B cell (primary cell): ENCODE data around the gene TBCEL. TPM values are rescaled to one million over a fixed set of nuclear protein-coding genes. Genes with fewer than 3 reads are reported as not detected.

Experiments used
- ATAC-seq: fragments of 200-7000 bp; cut with Tn5 transposase; one replicate; pipeline ENCODE4 v1.10.0; 2021; ENCODE audit warnings: low read depth, mild to moderate bottlenecking, moderate number of reproducible peaks, moderate library complexity
- CTCF ChIA-PET: fragments of 350-600 bp; sonication (Branson Sonifier 250); formaldehyde crosslinking; loops from one replicate; lab custom pipeline; 2021; ENCODE audit warnings: antibody characterized with exemption, inconsistent platforms; lab: Charles Lee
- POLR2A ChIA-PET: fragments of 350-600 bp; sonication (Branson Sonifier 250); formaldehyde crosslinking; loops from one replicate; lab custom pipeline; 2021; ENCODE audit warnings: antibody characterized with exemption; lab: Charles Lee
- DNase-seq: peaks from one replicate; pipeline ENCODE4 v3.0.0; 2013
- H2AFZ ChIP-seq: 2 replicates; pipeline ENCODE4 v1.6.1; 2012; ENCODE audit warnings: mild to moderate bottlenecking, low read depth, low read length; ENCODE audit not compliant: insufficient read depth, poor library complexity, severe bottlenecking
- H3K27ac ChIP-seq, 2 donors: 1 replicate in 1 of 2; 2 replicates in 1 of 2; pipeline ENCODE4 v1.5.1; 2012 to 2013; ENCODE audit warnings: low read length in 2 of 2, mild to moderate bottlenecking in 2 of 2, moderate library complexity in 1 of 2
- H3K27me3 ChIP-seq, 4 experiments: fragments of 200-600 bp in 1 of 4; sonication (generic) in 1 of 4; replicated peaks in 1 of 4; 1 replicate in 2 of 4; 2 replicates in 2 of 4; pipeline versions ENCODE4 v1.6.1 to v1.7.0; 2013 to 2016; ENCODE audit warnings: low read length in 3 of 4, mild to moderate bottlenecking in 2 of 4, mixed read lengths in 1 of 4, moderate library complexity in 1 of 4; ENCODE audit not compliant: insufficient read depth in 4 of 4, control insufficient read depth in 3 of 4; ENCODE audit errors: control extremely low read depth in 1 of 4
- H3K36me3 ChIP-seq, 2 experiments: replicated peaks in 1 of 2; 1 replicate in 1 of 2; 2 replicates in 1 of 2; pipeline versions ENCODE4 v1.6.1 to v1.7.1; 2013; ENCODE audit warnings: low read length in 1 of 2; ENCODE audit not compliant: insufficient read depth in 2 of 2, control insufficient read depth in 1 of 2; ENCODE audit errors: control extremely low read depth in 1 of 2, extremely low read depth in 1 of 2
- H3K4me1 ChIP-seq, 2 donors: fragments of 200-600 bp in 1 of 2; sonication (generic) in 1 of 2; 1 replicate in 1 of 2; 2 replicates in 1 of 2; pipeline versions ENCODE4 v1.5.1 to v1.6.1; 2013 to 2017; ENCODE audit warnings: low read length in 2 of 2; ENCODE audit not compliant: control insufficient read depth in 2 of 2, insufficient read depth in 2 of 2
- H3K4me2 ChIP-seq: replicated peaks from 2 replicates; pipeline ENCODE3; 2012; ENCODE audit warnings: mild to moderate bottlenecking, low read depth, low read length; ENCODE audit not compliant: poor library complexity, severe bottlenecking
- H3K4me3 ChIP-seq, 5 experiments: fragments of 200-600 bp in 1 of 5; sonication (generic) in 1 of 5; 1 replicate in 3 of 5; 2 replicates in 2 of 5; pipeline versions ENCODE4 v1.5.1 to v1.7.0; 2011 to 2016; ENCODE audit warnings: low read length in 4 of 5, mild to moderate bottlenecking in 4 of 5, low read depth in 2 of 5, control low read depth in 1 of 5, moderate library complexity in 1 of 5; ENCODE audit not compliant: insufficient read depth in 1 of 5; ENCODE audit errors: control extremely low read depth in 1 of 5, extremely low read depth in 1 of 5
- H3K79me2 ChIP-seq: fragments of 200-600 bp; sonication (generic); one replicate; pipeline ENCODE4 v1.6.0; 2016; ENCODE audit warnings: low read length; ENCODE audit not compliant: control insufficient read depth, insufficient read depth
- H3K9ac ChIP-seq: fragments of 200-600 bp; sonication (generic); 2 replicates; pipeline ENCODE4 v1.6.1; 2017; ENCODE audit warnings: mild to moderate bottlenecking, low read length, moderate library complexity
- H3K9me3 ChIP-seq, 3 donors: one replicate each; pipeline versions ENCODE4 v1.6.1 to v1.7.1; 2013; ENCODE audit warnings: low read length in 2 of 3; ENCODE audit not compliant: control insufficient read depth in 2 of 3, insufficient read depth in 1 of 3; ENCODE audit errors: control extremely low read depth in 1 of 3
- H4K20me1 ChIP-seq: 2 replicates; pipeline ENCODE4 v1.6.0; 2012; ENCODE audit warnings: mild to moderate bottlenecking, low read length; ENCODE audit not compliant: insufficient read depth, control insufficient read depth, poor library complexity, severe bottlenecking
- H3K27ac Mint-ChIP-seq: one replicate; pipeline ENCODE4 v1.8.0; 2021; ENCODE audit warnings: mixed read lengths
- H3K27me3 Mint-ChIP-seq: one replicate; pipeline ENCODE4 v1.8.0; 2021; ENCODE audit warnings: mixed read lengths
- H3K4me1 Mint-ChIP-seq: one replicate; pipeline ENCODE4 v1.8.0; 2021; ENCODE audit warnings: mixed read lengths
- H3K4me3 Mint-ChIP-seq: one replicate; pipeline ENCODE4 v1.8.0; 2021; ENCODE audit warnings: mixed read lengths
- H3K9me3 Mint-ChIP-seq: one replicate; pipeline ENCODE4 v1.8.0; 2022; ENCODE audit warnings: mixed read lengths; ENCODE audit not compliant: insufficient read depth
- CTCF ChIP-seq: fragments of 200-600 bp; IDR thresholded peaks from one replicate; pipeline ENCODE4 v1.8.0; 2022; ENCODE audit warnings: antibody characterized with exemption, mild to moderate bottlenecking
- EZH2 ChIP-seq: IDR thresholded peaks from 2 replicates; pipeline ENCODE4 v1.6.1; 2012; ENCODE audit warnings: borderline replicate concordance, low read depth, mild to moderate bottlenecking, moderate library complexity, low read length; ENCODE audit not compliant: insufficient read depth, poor library complexity, severe bottlenecking
- WGBS: methylation state at CpG from one replicate; pipeline ENCODE4 v1.1.5; 2013; ENCODE audit warnings: missing lambda C conversion rate; ENCODE audit not compliant: insufficient coverage; 5-methylcytosine and 5-hydroxymethylcytosine counted together
- intact Hi-C: fragments of 100-400 bp; cut with micrococcal nuclease; formaldehyde crosslinking; loops from one replicate; pipeline ENCODE4 v1.10.0; 2022
- polyA plus RNA-seq: library from polyadenylated mRNA; depleted of rRNA; stranded (reverse); fragments of >200 nt; gene quantifications from 2 replicates; pipeline ENCODE4 v1.2.3, GENCODE V29; 2012
- total RNA-seq, 2 donors: library from RNA; stranded (reverse); fragments of 120-200 nt in 1 of 2; gene quantifications; 1 replicate in 1 of 2; 2 replicates in 1 of 2; pipeline versions ENCODE4 v1.2.3 to v1.2.4, GENCODE V29; 2013 to 2022

Gene TBCEL
- total and polyA plus RNA-seq, 2 donors (not counting 1 experiment from before 2014, with no cell fraction given) = 3.5 to 22.8 TPM

DNA sequence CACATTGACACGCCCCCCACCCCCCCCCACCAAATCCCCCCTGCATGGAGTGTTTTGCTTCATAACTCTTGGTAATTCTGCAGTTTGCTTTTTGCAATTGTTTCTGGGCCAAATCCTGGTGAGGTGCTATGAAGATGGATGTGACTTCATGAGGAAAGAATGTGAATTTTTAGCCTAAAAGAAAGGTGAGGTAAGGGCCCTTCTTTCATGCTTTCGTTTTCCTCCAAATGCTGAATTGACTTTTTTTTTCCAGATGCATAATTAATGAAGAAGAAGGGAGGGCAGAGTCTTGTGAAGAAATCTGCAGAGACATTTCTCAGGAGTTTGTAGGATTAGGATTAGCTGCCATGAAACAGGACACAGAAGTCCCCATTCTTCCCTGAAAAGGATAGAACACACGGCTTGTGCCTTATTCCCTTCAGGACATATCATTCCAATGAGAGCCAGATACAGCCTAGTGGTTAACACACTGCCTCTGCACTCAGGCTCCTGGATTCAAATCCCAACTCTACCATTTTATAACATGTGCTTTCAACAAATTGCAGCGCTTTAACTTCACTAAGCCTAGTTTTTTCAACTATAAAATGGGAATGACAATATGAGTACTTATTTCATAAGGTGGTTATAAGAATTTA, 19.6 kb upstream of the TBCEL start:
- POLR2A ChIA-PET = no interaction called here
- Mint-ChIP-seq H3K9me3 (no peaks in the 10 kb centered on the region), H3K4me1 (no peaks in the 10 kb centered on the region), H3K27me3 (peaks cover 43% of the 10 kb centered on the region), H3K27ac (no peak overlapping the region), H3K4me3 (no peak overlapping the region)
- no peak overlapping the region for H3K27ac ChIP-seq
- H2AFZ ChIP-seq = no peak overlapping the region
- no peak for ATAC-seq
- H3K36me3 ChIP-seq = no peaks in the 10 kb centered on the region
- intact Hi-C loops = no loop called here
- no peak overlapping the region for H3K9ac ChIP-seq
- CTCF ChIA-PET = no interaction called here
- TF ChIP-seq EZH2 = no peak
- TF ChIP-seq CTCF = no peak
- no peak overlapping the region for H3K4me3 ChIP-seq
- WGBS = 100% methylated on average over 1 of the region's 4 CpGs
- no peaks in the 10 kb centered on the region for H3K79me2 ChIP-seq
- no peak for DNase-seq
- no peaks in the 10 kb centered on the region for H4K20me1 ChIP-seq
- H3K9me3 ChIP-seq = peaks cover 0 to 3% (median 1%) of the 10 kb centered on the region in 3 donors
- H3K4me1 ChIP-seq = no peaks in the 10 kb centered on the region
- peaks cover 0 to 17% (median 3%) of the 10 kb centered on the region in 4 experiments for H3K27me3 ChIP-seq
- H3K4me2 ChIP-seq = no peak overlapping the region

GRCh38 chr11:121006922-121007321, 17.0 kb upstream of the TBCEL start:
- ATAC-seq = no peak
- ChIA-PET POLR2A (no interaction called here), CTCF (no interaction called here)
- H3K4me3 Mint-ChIP-seq = no peak overlapping the region
- Histone ChIP-seq H3K27ac (no peak overlapping the region), H2AFZ (no peak overlapping the region), H3K4me1 (no peaks in the 10 kb centered on the region), H3K27me3 (peaks cover 0 to 10% (median 4%) of the 10 kb centered on the region in 4 experiments), H4K20me1 (no peaks in the 10 kb centered on the region), H3K9ac (no peak overlapping the region), H3K79me2 (no peaks in the 10 kb centered on the region), H3K4me2 (no peak overlapping the region), H3K36me3 (no peaks in the 10 kb centered on the region), H3K9me3 (peaks cover 0 to 3% (median 1%) of the 10 kb centered on the region in 3 donors), H3K4me3 (no peak overlapping the region)
- H3K27me3 Mint-ChIP-seq = peaks cover 46% of the 10 kb centered on the region
- 88% methylated on average over 1 of the region's 1 CpG for WGBS
- no peak for TF ChIP-seq EZH2
- no peak for TF ChIP-seq CTCF
- no peaks in the 10 kb centered on the region for H3K4me1 Mint-ChIP-seq
- DNase-seq = no peak
- H3K9me3 Mint-ChIP-seq = no peaks in the 10 kb centered on the region
- intact Hi-C loops = no loop called here
- no peak overlapping the region for H3K27ac Mint-ChIP-seq
